ENCODE measurements around the gene MYO7A. TPM values are rescaled to one million over a fixed set of nuclear protein-coding genes. Genes with fewer than 3 reads are reported as not detected.

The MYO7A gene
- total RNA-seq, 1 donor from 2014 or later = 3.2 TPM

DNA sequence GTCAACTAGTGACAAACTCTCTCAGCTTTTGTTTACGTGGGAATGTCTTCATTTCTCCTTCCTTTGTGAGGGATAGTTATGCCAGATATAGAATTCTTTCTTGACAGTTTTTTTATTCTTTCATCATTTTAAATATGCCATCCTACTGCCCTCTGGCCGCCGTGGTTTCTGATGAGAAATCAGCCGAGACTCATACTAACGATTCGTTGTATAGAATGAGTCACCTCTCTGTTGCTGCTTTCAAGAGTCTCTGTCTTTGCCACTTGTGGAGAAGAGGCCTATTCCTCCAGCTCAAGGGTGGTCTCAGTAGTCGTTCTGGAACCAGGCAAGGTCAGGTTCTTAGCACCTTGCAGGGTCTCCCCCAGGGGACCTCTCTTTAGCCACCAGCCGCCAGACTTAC, 8.0 kb downstream of the MYO7A start:
- H3K9me3 ChIP-seq (replicated peaks) = no peaks in the 10 kb centered on the region
- intact Hi-C loops (cut with micrococcal nuclease) = no loop called here
- no peak overlapping the region for H3K4me3 ChIP-seq
- H3K27me3 ChIP-seq (ENCODE audit: low read depth) = peaks cover 14% of the 10 kb centered on the region
- no peak for DNase-seq
- TF ChIP-seq, protein P1, sequence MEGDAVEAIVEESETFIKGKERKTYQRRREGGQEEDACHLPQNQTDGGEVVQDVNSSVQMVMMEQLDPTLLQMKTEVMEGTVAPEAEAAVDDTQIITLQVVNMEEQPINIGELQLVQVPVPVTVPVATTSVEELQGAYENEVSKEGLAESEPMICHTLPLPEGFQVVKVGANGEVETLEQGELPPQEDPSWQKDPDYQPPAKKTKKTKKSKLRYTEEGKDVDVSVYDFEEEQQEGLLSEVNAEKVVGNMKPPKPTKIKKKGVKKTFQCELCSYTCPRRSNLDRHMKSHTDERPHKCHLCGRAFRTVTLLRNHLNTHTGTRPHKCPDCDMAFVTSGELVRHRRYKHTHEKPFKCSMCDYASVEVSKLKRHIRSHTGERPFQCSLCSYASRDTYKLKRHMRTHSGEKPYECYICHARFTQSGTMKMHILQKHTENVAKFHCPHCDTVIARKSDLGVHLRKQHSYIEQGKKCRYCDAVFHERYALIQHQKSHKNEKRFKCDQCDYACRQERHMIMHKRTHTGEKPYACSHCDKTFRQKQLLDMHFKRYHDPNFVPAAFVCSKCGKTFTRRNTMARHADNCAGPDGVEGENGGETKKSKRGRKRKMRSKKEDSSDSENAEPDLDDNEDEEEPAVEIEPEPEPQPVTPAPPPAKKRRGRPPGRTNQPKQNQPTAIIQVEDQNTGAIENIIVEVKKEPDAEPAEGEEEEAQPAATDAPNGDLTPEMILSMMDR (IDR thresholded peaks at IDR 0.05; ENCODE audit: borderline replicate concordance) = no peak
- H3K36me3 ChIP-seq = no peaks in the 10 kb centered on the region
- H3K27ac ChIP-seq (replicated peaks) = no peak overlapping the region
- H3K4me1 ChIP-seq = peaks cover 46% of the 10 kb centered on the region

DNA sequence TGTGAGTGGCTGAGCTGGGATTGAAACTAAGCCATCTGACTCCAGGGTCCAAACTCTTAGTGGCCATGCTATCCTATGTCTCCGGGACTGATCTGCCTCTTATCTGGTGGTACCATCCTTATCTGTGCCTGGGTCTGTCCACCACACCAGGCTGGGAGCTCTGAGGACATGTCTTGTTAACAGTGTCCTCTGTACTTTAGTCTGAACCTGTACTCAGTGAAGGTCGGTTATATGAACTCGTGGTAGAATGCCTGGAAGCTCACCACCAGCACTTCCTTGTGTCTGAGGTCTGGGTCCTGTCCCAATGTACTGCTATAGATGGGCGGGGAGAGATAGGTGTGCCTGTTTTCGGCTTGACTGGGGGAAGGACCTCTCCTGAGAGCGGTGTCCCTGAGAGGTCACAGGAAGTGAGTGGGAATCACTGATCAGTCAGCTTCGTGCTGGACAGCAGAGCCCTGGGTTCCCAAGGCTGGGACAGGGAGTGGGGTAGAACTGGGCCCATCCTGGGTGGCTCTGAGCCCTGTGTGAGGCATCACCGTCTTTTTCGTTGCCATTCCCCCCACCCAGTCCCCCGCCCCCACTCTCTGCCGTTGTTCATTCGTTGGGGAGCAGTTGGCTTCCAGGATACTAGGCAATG, 8.9 kb downstream of the MYO7A start:
- DNase-seq = no peak
- no peaks in the 10 kb centered on the region for H3K9me3 ChIP-seq (replicated peaks)
- peaks cover 37% of the 10 kb centered on the region for H3K4me1 ChIP-seq
- no peak overlapping the region for H3K4me3 ChIP-seq
- H3K27ac ChIP-seq (replicated peaks) = no peak overlapping the region
- intact Hi-C loops (cut with micrococcal nuclease) = no loop called here
- TF ChIP-seq, protein P1 (IDR thresholded peaks at IDR 0.05; ENCODE audit: borderline replicate concordance) = no peak
- H3K36me3 ChIP-seq = no peaks in the 10 kb centered on the region
- H3K27me3 ChIP-seq (ENCODE audit: low read depth) = peaks cover 14% of the 10 kb centered on the region

DNA sequence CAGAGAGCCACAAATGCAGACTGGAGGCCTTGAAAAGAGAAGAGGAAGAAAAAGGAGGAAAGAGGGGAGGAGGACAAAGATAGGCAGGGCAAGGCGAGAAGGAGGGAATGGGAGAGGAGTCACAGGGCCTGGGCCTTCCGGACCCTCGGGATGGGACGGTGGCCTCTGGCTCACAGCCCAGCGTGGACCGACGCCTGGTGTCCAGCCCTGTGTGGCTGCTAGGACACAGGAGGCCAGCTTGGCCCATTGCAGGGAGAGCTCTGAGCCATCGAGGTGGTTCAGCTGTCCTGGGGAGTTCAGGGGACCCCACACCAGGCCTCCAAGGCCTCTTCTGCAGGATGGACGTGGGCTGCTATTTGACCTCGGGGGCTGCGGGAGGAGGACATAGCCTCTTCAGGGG, 9.4 kb downstream of the MYO7A start:
- peaks cover 34% of the 10 kb centered on the region for H3K4me1 ChIP-seq
- H3K27me3 ChIP-seq (ENCODE audit: low read depth) = peaks cover 14% of the 10 kb centered on the region
- TF ChIP-seq, protein P1 (IDR thresholded peaks at IDR 0.05; ENCODE audit: borderline replicate concordance) = no peak
- no peaks in the 10 kb centered on the region for H3K36me3 ChIP-seq
- DNase-seq = no peak
- no peaks in the 10 kb centered on the region for H3K9me3 ChIP-seq (replicated peaks)
- no peak overlapping the region for H3K27ac ChIP-seq (replicated peaks)
- intact Hi-C loops (cut with micrococcal nuclease) = no loop called here
- H3K4me3 ChIP-seq = no peak overlapping the region

DNA sequence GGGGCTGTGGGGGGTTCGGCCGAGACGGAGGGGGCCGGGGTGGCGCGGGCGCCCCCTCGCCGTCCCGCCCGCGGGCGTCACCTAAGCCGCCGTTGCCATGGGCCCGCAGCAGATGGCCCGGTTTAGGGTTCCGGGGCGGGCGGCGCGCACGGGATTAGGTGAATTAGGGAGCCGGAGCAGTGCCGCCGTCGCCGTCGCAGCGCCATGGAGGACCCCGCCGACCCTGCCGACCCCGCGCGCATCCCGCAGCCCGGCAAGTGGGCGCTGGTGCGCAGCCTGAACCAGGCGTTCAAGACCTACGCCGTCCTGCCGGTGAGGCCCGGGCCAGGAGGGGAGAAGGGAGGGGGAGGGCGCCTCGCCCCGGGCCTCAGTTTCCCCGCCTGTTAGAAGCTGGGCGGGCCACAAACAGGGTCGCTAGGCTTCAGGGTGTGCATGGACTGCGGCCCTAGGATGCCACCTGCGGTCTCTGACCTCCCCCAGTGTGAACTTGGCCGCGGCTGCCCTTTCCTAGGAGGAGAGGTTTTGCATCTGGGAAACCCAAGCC, 10.1 kb downstream of the MYO7A start:
- Histone ChIP-seq H3K4me1 (peaks cover 34% of the 10 kb centered on the region), H3K27me3 (ENCODE audit: low read depth) (peaks cover 14% of the 10 kb centered on the region), H3K27ac (replicated peaks) (peak overlapping the region; percentile 10), H3K36me3 (no peaks in the 10 kb centered on the region), H3K9me3 (replicated peaks) (no peaks in the 10 kb centered on the region), H3K4me3 (peak overlapping the region; percentile 15)
- DNase-seq = no peak
- TF ChIP-seq, protein P1 (IDR thresholded peaks at IDR 0.05; ENCODE audit: borderline replicate concordance) = no peak
- intact Hi-C loops (cut with micrococcal nuclease) = no loop called here

DNA sequence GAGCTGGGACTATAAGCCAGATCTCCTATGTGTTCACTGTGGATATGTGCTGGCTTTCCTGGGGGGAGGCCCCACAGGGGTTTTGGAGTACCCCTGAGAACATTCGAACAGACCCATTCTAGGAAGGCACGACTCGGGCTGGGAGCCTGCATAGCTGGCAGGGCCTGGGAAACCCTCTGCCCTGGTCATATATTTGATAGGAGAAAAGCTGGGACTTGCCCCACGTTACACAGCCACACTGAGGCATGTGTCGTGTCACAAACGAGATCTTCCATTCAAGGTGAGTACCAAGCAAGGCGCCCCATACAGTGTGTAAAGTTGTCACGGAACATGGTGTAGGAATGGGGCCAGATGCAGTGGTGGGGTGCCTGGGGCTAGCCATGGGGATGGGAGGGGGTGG, 11.2 kb downstream of the MYO7A start:
- TF ChIP-seq, protein P1 (IDR thresholded peaks at IDR 0.05; ENCODE audit: borderline replicate concordance) = no peak
- no peaks in the 10 kb centered on the region for H3K9me3 ChIP-seq (replicated peaks)
- H3K27ac ChIP-seq (replicated peaks) = peak overlapping the region; percentile 75
- peaks cover 14% of the 10 kb centered on the region for H3K27me3 ChIP-seq (ENCODE audit: low read depth)
- H3K4me3 ChIP-seq = no peak overlapping the region
- DNase-seq = no peak
- intact Hi-C loops (cut with micrococcal nuclease) = no loop called here
- no peaks in the 10 kb centered on the region for H3K36me3 ChIP-seq
- H3K4me1 ChIP-seq = peaks cover 34% of the 10 kb centered on the region

All from left ventricle myocardium inferior (tissue), 1 donor.